Omental fat pad (tissue), 4 donors: ENCODE results near the gene NUDT9. TPM values are rescaled to one million over a fixed set of nuclear protein-coding genes. Genes with fewer than 3 reads are reported as not detected.
"Not testable (repeated sequence)": the region's sequence is repeated elsewhere in the genome, so short reads cannot be mapped to it uniquely, and the experiment has no call there.

Experiments
- ATAC-seq: fragments of 150-250 bp; one replicate; pipeline ENCODE4 v1.9.1; 2016; ENCODE audit warnings: mild to moderate bottlenecking, moderate library complexity; ENCODE audit not compliant: low FRiP score
- DNase-seq: peaks from one replicate; pipeline ENCODE4 v3.0.0-alpha.2; 2019; ENCODE audit warnings: low spot score
- total RNA-seq, 4 donors: library from RNA; depleted of rRNA; stranded (reverse); fragments of >200 nt; gene quantifications; one replicate each; pipeline ENCODE4 v1.1.0, GENCODE V29; 2016
- TF ChIP-seq, protein P1 (sequence below), 3 donors: fragments of 450-650 bp; IDR thresholded peaks; one replicate each; pipeline ENCODE4 v1.5.1; 2016 to 2017; ENCODE audit warnings: antibody characterized with exemption in 3 of 3, mild to moderate bottlenecking in 3 of 3, moderate library complexity in 2 of 3

Gene NUDT9
- total RNA-seq, 4 donors from 2014 or later, result 14.4 to 27.5 (median 25.9) TPM

- no peak for DNase-seq
- TF ChIP-seq, protein P1, sequence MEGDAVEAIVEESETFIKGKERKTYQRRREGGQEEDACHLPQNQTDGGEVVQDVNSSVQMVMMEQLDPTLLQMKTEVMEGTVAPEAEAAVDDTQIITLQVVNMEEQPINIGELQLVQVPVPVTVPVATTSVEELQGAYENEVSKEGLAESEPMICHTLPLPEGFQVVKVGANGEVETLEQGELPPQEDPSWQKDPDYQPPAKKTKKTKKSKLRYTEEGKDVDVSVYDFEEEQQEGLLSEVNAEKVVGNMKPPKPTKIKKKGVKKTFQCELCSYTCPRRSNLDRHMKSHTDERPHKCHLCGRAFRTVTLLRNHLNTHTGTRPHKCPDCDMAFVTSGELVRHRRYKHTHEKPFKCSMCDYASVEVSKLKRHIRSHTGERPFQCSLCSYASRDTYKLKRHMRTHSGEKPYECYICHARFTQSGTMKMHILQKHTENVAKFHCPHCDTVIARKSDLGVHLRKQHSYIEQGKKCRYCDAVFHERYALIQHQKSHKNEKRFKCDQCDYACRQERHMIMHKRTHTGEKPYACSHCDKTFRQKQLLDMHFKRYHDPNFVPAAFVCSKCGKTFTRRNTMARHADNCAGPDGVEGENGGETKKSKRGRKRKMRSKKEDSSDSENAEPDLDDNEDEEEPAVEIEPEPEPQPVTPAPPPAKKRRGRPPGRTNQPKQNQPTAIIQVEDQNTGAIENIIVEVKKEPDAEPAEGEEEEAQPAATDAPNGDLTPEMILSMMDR (IDR thresholded peaks at IDR 0.05), result no peak
- ATAC-seq, result no peak
Observed at GRCh38 chr4:87465739-87466366, 43.5 kb downstream of the NUDT9 start.

DNA sequence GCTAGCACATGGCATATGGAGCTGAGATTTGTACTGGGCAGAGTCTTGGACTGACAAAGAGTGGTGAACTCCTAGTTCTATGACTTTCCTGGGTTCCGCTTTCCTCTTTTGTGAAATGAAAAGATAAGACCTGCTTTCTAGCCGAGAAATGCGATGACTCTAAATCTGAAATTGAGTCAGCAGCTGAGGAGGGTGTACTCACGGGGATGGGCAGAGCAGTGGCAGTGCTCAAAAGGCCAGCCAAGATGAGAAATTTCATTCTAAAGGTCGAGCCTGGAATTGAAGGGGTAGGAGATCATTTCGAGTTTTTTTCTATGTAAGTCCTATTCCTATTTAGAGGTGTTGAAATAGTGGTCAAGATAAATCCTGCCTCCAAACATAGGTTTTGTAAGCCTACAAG lies 47.0 kb downstream of the NUDT9 start:
- ATAC-seq (peak; percentile 98), DNase-seq (no peak)
- TF ChIP-seq, protein P1 (IDR thresholded peaks at IDR 0.05), result no peak

DNA sequence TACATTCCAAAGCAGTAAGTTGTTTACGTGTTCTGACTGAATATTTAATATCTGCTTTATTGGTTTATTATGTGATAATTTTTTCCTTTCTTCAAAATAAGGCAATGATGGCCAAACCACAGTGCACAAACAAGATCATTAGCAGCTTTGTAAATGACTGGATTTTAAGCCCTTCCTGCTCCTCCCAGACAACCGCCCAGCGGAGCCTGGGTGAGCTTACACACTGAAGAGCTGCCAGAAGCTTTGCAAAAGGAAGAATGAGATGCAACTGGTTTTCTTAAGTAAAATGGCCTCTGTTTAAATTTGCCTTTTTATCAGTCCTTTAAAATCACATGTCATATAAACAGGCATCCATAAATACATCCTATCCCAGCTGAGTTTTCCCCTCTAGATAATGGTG lies 54.6 kb downstream of the NUDT9 start:
- DNase-seq (no peak), ATAC-seq (no peak)
- TF ChIP-seq, protein P1 (IDR thresholded peaks at IDR 0.05), result no peak

- ATAC-seq, result no peak
- TF ChIP-seq, protein P1 (IDR thresholded peaks at IDR 0.05), result no peak
Observed at GRCh38 chr4:87478732-87479250, 56.4 kb downstream of the NUDT9 start.

DNA sequence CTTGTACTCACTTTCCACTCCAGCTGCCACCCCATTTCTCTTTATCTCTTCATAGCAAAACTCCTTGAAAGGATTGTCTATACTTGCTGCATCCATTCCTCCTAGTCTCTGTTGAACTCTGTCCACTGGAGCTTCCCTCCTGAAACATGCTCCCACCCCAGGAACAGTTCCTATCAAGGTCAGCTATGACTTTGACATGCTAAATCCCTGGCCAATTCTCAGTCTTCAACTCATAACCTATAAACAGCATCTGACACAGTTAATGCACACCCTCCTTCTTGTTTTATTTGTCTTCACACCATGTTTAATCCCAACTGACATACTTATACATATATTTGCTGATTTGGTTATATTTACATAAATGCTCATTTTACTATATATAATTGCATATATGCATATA lies 59.0 kb downstream of the NUDT9 start:
- DNase-seq (no peak), ATAC-seq (no peak)
- TF ChIP-seq, protein P1 (IDR thresholded peaks at IDR 0.05), result no peak

More at GRCh38 chr4:87478732-87479250, 56.4 kb downstream of the NUDT9 start:
- no peak for DNase-seq

- not testable (repeated sequence) for ATAC-seq
Observed at GRCh38 chr4:87483247-87483646, 60.9 kb downstream of the NUDT9 start.

GRCh38 chr4:87488666-87489065 lies 66.3 kb downstream of the NUDT9 start:
- not testable (repeated sequence) for ATAC-seq

More at GRCh38 chr4:87483247-87483646, 60.9 kb downstream of the NUDT9 start:
- not testable (repeated sequence) for DNase-seq

GRCh38 chr4:87489678-87490077 lies 67.3 kb downstream of the NUDT9 start:
- DNase-seq, result no peak
- peak; percentile 82 for ATAC-seq
- TF ChIP-seq, protein P1 (IDR thresholded peaks at IDR 0.05), result no peak

More at GRCh38 chr4:87488666-87489065, 66.3 kb downstream of the NUDT9 start:
- not testable (repeated sequence) for DNase-seq
